OCI-LY7 (cell line): ENCODE results near the gene SPTLC2. TPM values are rescaled to one million over a fixed set of nuclear protein-coding genes. Genes with fewer than 3 reads are reported as not detected.

ENCODE experiments used
- BruUV-seq: library from RNA; stranded (reverse); fragments of 400-500 nt; replicated peaks from 2 replicates; lab custom pipeline; 2021; lab: Mats Ljungman, UMichigan
- CTCF ChIA-PET: fragments of 300-600 bp; sonication (Branson Sonifier 250); formaldehyde crosslinking; loops from one replicate; lab custom pipeline; 2022; ENCODE audit warnings: antibody characterized with exemption; ENCODE audit not compliant: unreplicated experiment; lab: Charles Lee
- POLR2A ChIA-PET: fragments of 300-600 bp; sonication (Branson Sonifier 250); formaldehyde crosslinking; loops from one replicate; lab custom pipeline; 2022; ENCODE audit warnings: antibody characterized with exemption; lab: Charles Lee
- DNase-seq: peaks from one replicate; pipeline ENCODE4 v3.0.0-alpha.2; 2015; ENCODE audit warnings: low spot score
- H2AFZ ChIP-seq: fragments of 200-600 bp; sonication (generic), shearing (Covaris generic); 2 replicates; pipeline ENCODE4 v1.6.1; 2014; ENCODE audit warnings: mild to moderate bottlenecking, antibody characterized with exemption, low read length, moderate library complexity
- H3K27ac ChIP-seq: fragments of 200-600 bp; sonication (generic); 2 replicates; pipeline ENCODE4 v1.5.1; 2014; ENCODE audit warnings: mixed run types, low read depth, mild to moderate bottlenecking, moderate library complexity, low read length, inconsistent platforms; ENCODE audit not compliant: poor library complexity, severe bottlenecking
- H3K36me3 ChIP-seq: fragments of 200-600 bp; sonication (generic); 2 replicates; pipeline ENCODE4 v1.6.1; 2014; ENCODE audit warnings: mild to moderate bottlenecking, antibody characterized with exemption, low read length, moderate library complexity, mixed read lengths; ENCODE audit not compliant: insufficient read depth
- H3K4me1 ChIP-seq: fragments of 200-600 bp; sonication (generic); 2 replicates; pipeline ENCODE4 v1.5.1; 2014; ENCODE audit warnings: mild to moderate bottlenecking, low read length; ENCODE audit not compliant: insufficient read depth, poor library complexity, severe bottlenecking
- H3K4me2 ChIP-seq: fragments of 200-600 bp; sonication (generic); 2 replicates; pipeline ENCODE4 v1.6.1; 2014; ENCODE audit warnings: mild to moderate bottlenecking, low read length
- H3K4me3 ChIP-seq: fragments of 200-600 bp; sonication (generic); 2 replicates; pipeline ENCODE4 v1.5.1; 2014; ENCODE audit warnings: mild to moderate bottlenecking, low read depth, low read length; ENCODE audit not compliant: poor library complexity, severe bottlenecking
- H3K79me2 ChIP-seq: fragments of 200-600 bp; sonication (generic); 2 replicates; pipeline ENCODE4 v1.6.1; 2016; ENCODE audit warnings: low read depth, mild to moderate bottlenecking, low read length, moderate library complexity, mixed read lengths; ENCODE audit not compliant: insufficient read depth
- H3K9me2 ChIP-seq: fragments of 200-600 bp; sonication (generic); 2 replicates; pipeline ENCODE4 v1.6.1; 2016; ENCODE audit warnings: mild to moderate bottlenecking, low read length, mixed read lengths; ENCODE audit not compliant: insufficient read depth
- H3K9me3 ChIP-seq: fragments of 200-600 bp; sonication (generic); 2 replicates; pipeline ENCODE4 v1.6.1; 2014; ENCODE audit warnings: mild to moderate bottlenecking, mixed run types, low read length, mixed read lengths
- H4K20me1 ChIP-seq: fragments of 200-600 bp; sonication (generic); 2 replicates; pipeline ENCODE4 v1.6.1; 2014; ENCODE audit warnings: mild to moderate bottlenecking, antibody characterized with exemption, low read length, moderate library complexity, mixed read lengths; ENCODE audit not compliant: insufficient read depth
- EZH2phosphoT487 ChIP-seq: fragments of 200-600 bp; sonication (generic); IDR thresholded peaks from 2 replicates; pipeline ENCODE4 v1.6.1; 2018; ENCODE audit warnings: low read depth, borderline replicate concordance, mild to moderate bottlenecking, mixed run types, antibody characterized with exemption, low read length, moderate library complexity, mixed read lengths
- intact Hi-C: fragments of 100-400 bp; cut with micrococcal nuclease; formaldehyde crosslinking; loops from one replicate; pipeline ENCODE4 v1.10.0; 2022; ENCODE audit not compliant: unreplicated experiment
- total RNA-seq, 2 experiments: library from RNA; depleted of rRNA in 1 of 2; stranded (reverse); fragments of >200 nt in 1 of 2; shearing (Covaris generic) in 1 of 2; gene quantifications; 2 replicates each; pipeline ENCODE4 v1.2.3, GENCODE V29; 2014 to 2022
- TF ChIP-seq, protein P1 (sequence below): fragments of 200-600 bp; sonication (generic); conservative IDR thresholded peaks from 2 replicates; pipeline ENCODE4 v1.5.1; 2014; ENCODE audit warnings: mild to moderate bottlenecking, antibody characterized with exemption, low read length, moderate library complexity, mixed read lengths

SPTLC2 gene
- total RNA-seq, 2 experiments from 2014 or later, result 14.7 to 45.1 TPM

DNA sequence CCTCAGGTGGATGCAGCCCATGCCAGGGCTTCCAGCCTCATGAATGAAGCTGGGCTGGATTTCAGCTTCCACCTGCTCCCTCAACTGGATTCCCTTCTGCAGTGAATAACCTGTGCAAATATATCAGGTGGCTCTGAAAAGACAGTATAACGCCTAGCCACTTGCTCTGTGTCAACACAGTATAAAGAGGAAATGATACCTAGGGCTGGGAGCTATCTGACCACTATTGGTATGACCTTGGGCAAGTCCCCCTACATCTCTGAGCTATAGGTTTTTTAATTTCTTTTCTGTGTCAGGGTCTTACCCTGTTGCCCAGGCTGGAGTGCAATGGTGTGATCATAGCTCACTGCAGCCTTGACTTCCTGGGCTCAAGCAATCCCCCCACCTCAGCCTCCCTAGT is 137.6 kb downstream of the SPTLC2 start:
- no peaks in the 10 kb centered on the region for H3K36me3 ChIP-seq
- no peak overlapping the region for H3K4me2 ChIP-seq
- peaks cover 4% of the 10 kb centered on the region for H3K4me1 ChIP-seq
- H3K4me3 ChIP-seq, result no peak overlapping the region
- H3K9me3 ChIP-seq, result no peaks in the 10 kb centered on the region
- H2AFZ ChIP-seq, result no peak overlapping the region
- no peak overlapping the region for H3K27ac ChIP-seq
- peak; percentile 31 for DNase-seq
- intact Hi-C loops, result no loop called here
- TF ChIP-seq, protein P1, sequence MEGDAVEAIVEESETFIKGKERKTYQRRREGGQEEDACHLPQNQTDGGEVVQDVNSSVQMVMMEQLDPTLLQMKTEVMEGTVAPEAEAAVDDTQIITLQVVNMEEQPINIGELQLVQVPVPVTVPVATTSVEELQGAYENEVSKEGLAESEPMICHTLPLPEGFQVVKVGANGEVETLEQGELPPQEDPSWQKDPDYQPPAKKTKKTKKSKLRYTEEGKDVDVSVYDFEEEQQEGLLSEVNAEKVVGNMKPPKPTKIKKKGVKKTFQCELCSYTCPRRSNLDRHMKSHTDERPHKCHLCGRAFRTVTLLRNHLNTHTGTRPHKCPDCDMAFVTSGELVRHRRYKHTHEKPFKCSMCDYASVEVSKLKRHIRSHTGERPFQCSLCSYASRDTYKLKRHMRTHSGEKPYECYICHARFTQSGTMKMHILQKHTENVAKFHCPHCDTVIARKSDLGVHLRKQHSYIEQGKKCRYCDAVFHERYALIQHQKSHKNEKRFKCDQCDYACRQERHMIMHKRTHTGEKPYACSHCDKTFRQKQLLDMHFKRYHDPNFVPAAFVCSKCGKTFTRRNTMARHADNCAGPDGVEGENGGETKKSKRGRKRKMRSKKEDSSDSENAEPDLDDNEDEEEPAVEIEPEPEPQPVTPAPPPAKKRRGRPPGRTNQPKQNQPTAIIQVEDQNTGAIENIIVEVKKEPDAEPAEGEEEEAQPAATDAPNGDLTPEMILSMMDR, result no peak
- TF ChIP-seq EZH2phosphoT487, result no peak
- H3K9me2 ChIP-seq, result no peaks in the 10 kb centered on the region
- H3K79me2 ChIP-seq, result no peaks in the 10 kb centered on the region
- ChIA-PET POLR2A (interaction anchor here (0.6 kb wide), 1 partner anchor 18 kb away, joined by 3 read pairs; no protein-coding TSS in a partner anchor), CTCF (interaction anchor here (0.7 to 0.9 kb wide), 2 partner anchors 11 to 312 kb away, joined by 3 read pairs; no protein-coding TSS in a partner anchor)
- BruUV-seq, result no TSS peak
- H4K20me1 ChIP-seq, result no peaks in the 10 kb centered on the region

DNA sequence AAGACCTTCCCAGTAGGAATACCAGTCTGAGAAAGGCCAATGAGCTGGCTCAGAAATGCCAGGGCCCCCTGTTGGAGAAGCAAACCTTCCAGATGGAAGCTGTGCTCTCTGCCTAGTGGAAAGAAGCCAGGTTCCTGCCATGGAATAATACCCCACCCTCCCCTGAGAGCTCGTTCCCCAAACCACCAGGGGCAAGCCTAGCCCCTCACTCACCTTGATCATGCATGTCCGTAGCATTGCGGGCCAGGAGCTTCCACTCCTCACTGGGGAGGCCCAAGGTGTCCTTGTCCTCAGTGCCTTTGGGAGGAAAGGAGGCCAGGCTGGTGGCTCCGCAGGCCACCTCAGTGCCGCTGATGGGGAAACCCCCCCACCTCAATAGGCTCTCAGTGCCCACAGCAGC is 138.4 kb downstream of the SPTLC2 start:
- BruUV-seq, result no TSS peak
- Histone ChIP-seq H2AFZ (no peak overlapping the region), H3K27ac (no peak overlapping the region), H3K4me1 (peaks cover 4% of the 10 kb centered on the region), H3K4me3 (no peak overlapping the region), H3K36me3 (no peaks in the 10 kb centered on the region), H3K9me2 (no peaks in the 10 kb centered on the region), H3K9me3 (no peaks in the 10 kb centered on the region), H3K79me2 (no peaks in the 10 kb centered on the region), H4K20me1 (no peaks in the 10 kb centered on the region), H3K4me2 (no peak overlapping the region)
- CTCF ChIA-PET, result interaction anchor here (0.9 kb wide), 1 partner anchor 10 kb away, joined by 3 read pairs; no protein-coding TSS in a partner anchor
- intact Hi-C loops, result no loop called here
- no peak for TF ChIP-seq EZH2phosphoT487
- TF ChIP-seq, protein P1, result no peak
- POLR2A ChIA-PET, result interaction anchor here (0.6 kb wide), 1 partner anchor 19 kb away, joined by 3 read pairs; no protein-coding TSS in a partner anchor
- no peak for DNase-seq

DNA sequence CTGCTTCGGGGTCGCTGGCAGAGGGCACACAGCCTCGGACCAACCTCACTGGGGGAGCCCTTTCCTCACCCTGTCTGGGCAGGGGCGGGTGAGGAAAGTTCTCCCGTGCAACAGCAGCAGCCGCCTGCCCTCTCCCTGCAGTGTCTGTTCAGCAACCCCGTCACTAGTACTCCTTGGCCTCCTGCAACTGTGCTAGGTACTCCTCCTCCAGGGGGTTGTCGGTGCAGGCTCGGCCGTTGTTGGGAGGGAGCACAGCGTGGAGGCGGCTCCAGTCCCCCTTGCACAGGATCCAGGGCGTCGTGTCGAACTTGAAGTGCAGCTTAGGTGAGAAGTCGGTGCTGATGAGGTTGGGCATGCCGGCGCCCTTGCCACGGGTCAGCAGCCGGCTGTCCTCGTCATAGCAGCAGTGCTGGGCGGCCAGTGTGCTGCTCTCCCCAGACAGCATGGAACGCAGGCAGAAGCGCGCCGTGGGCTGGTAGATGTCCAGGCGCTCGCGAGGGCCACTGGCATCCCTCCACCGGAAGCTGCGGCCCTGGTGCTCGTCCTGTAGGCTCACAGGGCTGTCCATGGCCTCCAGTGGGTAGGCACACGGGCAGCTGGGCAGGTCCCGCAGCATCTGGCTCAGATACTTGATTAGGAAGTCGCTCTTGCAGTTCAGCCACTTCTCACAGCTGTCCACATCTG is 140.9 kb downstream of the SPTLC2 start:
- BruUV-seq, result no TSS peak
- intact Hi-C loops, result no loop called here
- POLR2A ChIA-PET, result no interaction called here

More for the DNA sequence above, 140.9 kb downstream of the SPTLC2 start:
- CTCF ChIA-PET, result no interaction called here
- DNase-seq, result no peak
- Histone ChIP-seq H3K36me3 (no peaks in the 10 kb centered on the region), H3K27ac (no peak overlapping the region), H4K20me1 (no peaks in the 10 kb centered on the region), H3K4me2 (no peak overlapping the region), H3K9me2 (no peaks in the 10 kb centered on the region), H2AFZ (no peak overlapping the region), H3K4me3 (no peak overlapping the region), H3K79me2 (no peaks in the 10 kb centered on the region), H3K9me3 (no peaks in the 10 kb centered on the region), H3K4me1 (peaks cover 4% of the 10 kb centered on the region)
- no peak for TF ChIP-seq EZH2phosphoT487
- TF ChIP-seq, protein P1, result no peak
